ENCODE data around the gene MYL11.

MYL11 gene

GRCh38 chr16:30358990-30359870, 15.4 kb upstream of the MYL11 start:
- Histone ChIP-seq H4K20me1 (ENCODE audit: insufficient read depth, low read length) (no peaks in the 10 kb centered on the region), H3K79me2 (ENCODE audit: insufficient read depth, low read length) (peaks cover 5% of the 10 kb centered on the region; the same call in 1 of the 2 replicates), H3K4me3 (ENCODE audit: low read depth, low read length, poor library complexity, severe bottlenecking) (no peak overlapping the region), H3K27ac (ENCODE audit: low read depth, low read length, poor library complexity, severe bottlenecking) (no peak overlapping the region), H3F3A (ENCODE audit: insufficient read depth, low read length) (no peaks in the 10 kb centered on the region), H3K4me1 (ENCODE audit: insufficient read depth, low read length, severe bottlenecking) (peaks cover 21% of the 10 kb centered on the region), H3K9me3 (ENCODE audit: low read length) (no peaks in the 10 kb centered on the region), H3K4me2 (ENCODE audit: low read length) (no peak overlapping the region), H3K9ac (ENCODE audit: low read length) (no peak overlapping the region), H2AFZ (ENCODE audit: low read length) (no peak overlapping the region), H3K36me3 (ENCODE audit: insufficient read depth, low read length) (peaks cover 70% of the 10 kb centered on the region), H3K27me3 (ENCODE audit: insufficient read depth, low read length) (no peaks in the 10 kb centered on the region), H3K9me2 (ENCODE audit: low read depth, low read length) (no peaks in the 10 kb centered on the region)
- TF ChIP-seq CTCF (IDR thresholded peaks at IDR 0.05; ENCODE audit: low read length) (no peak), EZH2 (IDR thresholded peaks at IDR 0.05; ENCODE audit: borderline replicate concordance, low read length) (no peak)

- H3K9me2 ChIP-seq (ENCODE audit: low read depth, low read length) = no peaks in the 10 kb centered on the region
- H3K4me2 ChIP-seq (ENCODE audit: low read length) = no peak overlapping the region
- H3K27ac ChIP-seq (ENCODE audit: low read depth, low read length, poor library complexity, severe bottlenecking) = no peak overlapping the region
- no peak overlapping the region for H3K4me3 ChIP-seq (ENCODE audit: low read depth, low read length, poor library complexity, severe bottlenecking)
- TF ChIP-seq CTCF (IDR thresholded peaks at IDR 0.05; ENCODE audit: low read length) (no peak), EZH2 (IDR thresholded peaks at IDR 0.05; ENCODE audit: borderline replicate concordance, low read length) (no peak)
- H3K27me3 ChIP-seq (ENCODE audit: insufficient read depth, low read length) = no peaks in the 10 kb centered on the region
- no peak overlapping the region for H3K9ac ChIP-seq (ENCODE audit: low read length)
- no peaks in the 10 kb centered on the region for H3F3A ChIP-seq (ENCODE audit: insufficient read depth, low read length)
- H4K20me1 ChIP-seq (ENCODE audit: insufficient read depth, low read length) = no peaks in the 10 kb centered on the region
- no peaks in the 10 kb centered on the region; the same call in 1 of the 2 replicates for H3K79me2 ChIP-seq (ENCODE audit: insufficient read depth, low read length)
- H2AFZ ChIP-seq (ENCODE audit: low read length) = no peak overlapping the region
- peaks cover 19% of the 10 kb centered on the region for H3K4me1 ChIP-seq (ENCODE audit: insufficient read depth, low read length, severe bottlenecking)
- peaks cover 76% of the 10 kb centered on the region for H3K36me3 ChIP-seq (ENCODE audit: insufficient read depth, low read length)
- no peaks in the 10 kb centered on the region for H3K9me3 ChIP-seq (ENCODE audit: low read length)
These were observed 14.8 kb upstream of the MYL11 start for GRCh38 chr16:30359871-30360170.

- H3K27ac ChIP-seq (ENCODE audit: low read depth, low read length, poor library complexity, severe bottlenecking) = no peak overlapping the region
- no peak overlapping the region for H2AFZ ChIP-seq (ENCODE audit: low read length)
- no peaks in the 10 kb centered on the region for H3K9me3 ChIP-seq (ENCODE audit: low read length)
- H3K4me1 ChIP-seq (ENCODE audit: insufficient read depth, low read length, severe bottlenecking) = peaks cover 10% of the 10 kb centered on the region
- no peaks in the 10 kb centered on the region for H3K9me2 ChIP-seq (ENCODE audit: low read depth, low read length)
- TF ChIP-seq EZH2 (IDR thresholded peaks at IDR 0.05; ENCODE audit: borderline replicate concordance, low read length) (no peak), CTCF (IDR thresholded peaks at IDR 0.05; ENCODE audit: low read length) (no peak)
- no peak overlapping the region for H3K9ac ChIP-seq (ENCODE audit: low read length)
- no peak overlapping the region for H3K4me2 ChIP-seq (ENCODE audit: low read length)
- H3F3A ChIP-seq (ENCODE audit: insufficient read depth, low read length) = no peaks in the 10 kb centered on the region
- H3K79me2 ChIP-seq (ENCODE audit: insufficient read depth, low read length) = no peaks in the 10 kb centered on the region; the same call in 1 of the 2 replicates
- H4K20me1 ChIP-seq (ENCODE audit: insufficient read depth, low read length) = no peaks in the 10 kb centered on the region
- no peaks in the 10 kb centered on the region for H3K27me3 ChIP-seq (ENCODE audit: insufficient read depth, low read length)
- no peak overlapping the region for H3K4me3 ChIP-seq (ENCODE audit: low read depth, low read length, poor library complexity, severe bottlenecking)
- peaks cover 87% of the 10 kb centered on the region for H3K36me3 ChIP-seq (ENCODE audit: insufficient read depth, low read length)
These were observed 13.4 kb upstream of the MYL11 start for GRCh38 chr16:30361180-30361579.
